ENCODE measurements around the gene SRSF10.

Gene SRSF10

GRCh38 chr1:23953020-23953419 lies 27.1 kb downstream of the SRSF10 start:
- Histone ChIP-seq H3K36me3 (ENCODE audit: control insufficient read depth, insufficient read depth, low read length) (no peaks in the 10 kb centered on the region), H3K9me3 (ENCODE audit: control insufficient read depth, insufficient read depth, low read length) (no peaks in the 10 kb centered on the region), H3K27me3 (ENCODE audit: control insufficient read depth, insufficient read depth, low read length) (no peaks in the 10 kb centered on the region), H3K9ac (ENCODE audit: low read depth, low read length) (no peak overlapping the region), H3K27ac (ENCODE audit: low read depth, low read length) (no peak overlapping the region), H3K4me1 (ENCODE audit: control insufficient read depth, insufficient read depth, low read length) (peaks cover 5% of the 10 kb centered on the region), H3K4me3 (ENCODE audit: low read depth, low read length) (no peak overlapping the region)

- H3K27me3 ChIP-seq (ENCODE audit: control insufficient read depth, insufficient read depth, low read length) = no peaks in the 10 kb centered on the region
- H3K4me3 ChIP-seq (ENCODE audit: low read depth, low read length) = no peak overlapping the region
- H3K36me3 ChIP-seq (ENCODE audit: control insufficient read depth, insufficient read depth, low read length) = no peaks in the 10 kb centered on the region
- no peaks in the 10 kb centered on the region for H3K4me1 ChIP-seq (ENCODE audit: control insufficient read depth, insufficient read depth, low read length)
- H3K9me3 ChIP-seq (ENCODE audit: control insufficient read depth, insufficient read depth, low read length) = 0 out of 2 replicates have a peak, but pooled peaks cover 4% of the 10 kb centered on the region
- H3K27ac ChIP-seq (ENCODE audit: low read depth, low read length) = no peak overlapping the region
- no peak overlapping the region for H3K9ac ChIP-seq (ENCODE audit: low read depth, low read length)
Observed at GRCh38 chr1:23947366-23947765, 32.8 kb downstream of the SRSF10 start.

- peaks cover 8% of the 10 kb centered on the region; the same call in 1 of the 2 replicates for H3K4me1 ChIP-seq (ENCODE audit: control insufficient read depth, insufficient read depth, low read length)
- no peak overlapping the region for H3K4me3 ChIP-seq (ENCODE audit: low read depth, low read length)
- no peaks in the 10 kb centered on the region for H3K9me3 ChIP-seq (ENCODE audit: control insufficient read depth, insufficient read depth, low read length)
- no peaks in the 10 kb centered on the region for H3K36me3 ChIP-seq (ENCODE audit: control insufficient read depth, insufficient read depth, low read length)
- H3K9ac ChIP-seq (ENCODE audit: low read depth, low read length) = no peak overlapping the region
- peak overlapping the region; percentile 46 for H3K27ac ChIP-seq (ENCODE audit: low read depth, low read length)
- H3K27me3 ChIP-seq (ENCODE audit: control insufficient read depth, insufficient read depth, low read length) = no peaks in the 10 kb centered on the region
Observed at GRCh38 chr1:23936481-23937176, 43.5 kb downstream of the SRSF10 start.

- no peaks in the 10 kb centered on the region for H3K27me3 ChIP-seq (ENCODE audit: control insufficient read depth, insufficient read depth, low read length)
- H3K4me1 ChIP-seq (ENCODE audit: control insufficient read depth, insufficient read depth, low read length) = peaks cover 2% of the 10 kb centered on the region; the same call in 1 of the 2 replicates
- no peaks in the 10 kb centered on the region for H3K36me3 ChIP-seq (ENCODE audit: control insufficient read depth, insufficient read depth, low read length)
- H3K4me3 ChIP-seq (ENCODE audit: low read depth, low read length) = no peak overlapping the region
- H3K27ac ChIP-seq (ENCODE audit: low read depth, low read length) = no peak overlapping the region
- H3K9me3 ChIP-seq (ENCODE audit: control insufficient read depth, insufficient read depth, low read length) = no peaks in the 10 kb centered on the region
- H3K9ac ChIP-seq (ENCODE audit: low read depth, low read length) = no peak overlapping the region
Observed at GRCh38 chr1:23931491-23931880, 48.6 kb downstream of the SRSF10 start.

GRCh38 chr1:23930861-23931490 lies 49.2 kb downstream of the SRSF10 start:
- Histone ChIP-seq H3K4me3 (ENCODE audit: low read depth, low read length) (no peak overlapping the region), H3K9me3 (ENCODE audit: control insufficient read depth, insufficient read depth, low read length) (no peaks in the 10 kb centered on the region), H3K27ac (ENCODE audit: low read depth, low read length) (no peak overlapping the region), H3K4me1 (ENCODE audit: control insufficient read depth, insufficient read depth, low read length) (no peaks in the 10 kb centered on the region), H3K36me3 (ENCODE audit: control insufficient read depth, insufficient read depth, low read length) (no peaks in the 10 kb centered on the region), H3K9ac (ENCODE audit: low read depth, low read length) (no peak overlapping the region), H3K27me3 (ENCODE audit: control insufficient read depth, insufficient read depth, low read length) (no peaks in the 10 kb centered on the region)

- H3K27me3 ChIP-seq (ENCODE audit: control insufficient read depth, insufficient read depth, low read length) = no peaks in the 10 kb centered on the region
- H3K4me3 ChIP-seq (ENCODE audit: low read depth, low read length) = no peak overlapping the region
- no peaks in the 10 kb centered on the region for H3K4me1 ChIP-seq (ENCODE audit: control insufficient read depth, insufficient read depth, low read length)
- H3K9me3 ChIP-seq (ENCODE audit: control insufficient read depth, insufficient read depth, low read length) = no peaks in the 10 kb centered on the region
- no peaks in the 10 kb centered on the region for H3K36me3 ChIP-seq (ENCODE audit: control insufficient read depth, insufficient read depth, low read length)
- H3K27ac ChIP-seq (ENCODE audit: low read depth, low read length) = no peak overlapping the region
- H3K9ac ChIP-seq (ENCODE audit: low read depth, low read length) = no peak overlapping the region
Observed at GRCh38 chr1:23930270-23930669, 49.9 kb downstream of the SRSF10 start.

GRCh38 chr1:23928789-23929188 lies 51.3 kb downstream of the SRSF10 start:
- Histone ChIP-seq H3K27me3 (ENCODE audit: control insufficient read depth, insufficient read depth, low read length) (no peaks in the 10 kb centered on the region), H3K36me3 (ENCODE audit: control insufficient read depth, insufficient read depth, low read length) (no peaks in the 10 kb centered on the region), H3K9me3 (ENCODE audit: control insufficient read depth, insufficient read depth, low read length) (no peaks in the 10 kb centered on the region), H3K9ac (ENCODE audit: low read depth, low read length) (no peak overlapping the region), H3K4me1 (ENCODE audit: control insufficient read depth, insufficient read depth, low read length) (no peaks in the 10 kb centered on the region), H3K4me3 (ENCODE audit: low read depth, low read length) (no peak overlapping the region), H3K27ac (ENCODE audit: low read depth, low read length) (no peak overlapping the region)

GRCh38 chr1:23927097-23927496 lies 53.0 kb downstream of the SRSF10 start:
- H3K27ac ChIP-seq (ENCODE audit: low read depth, low read length) = no peak overlapping the region

GRCh38 chr1:23925279-23925678 lies 54.8 kb downstream of the SRSF10 start:
- Histone ChIP-seq H3K4me3 (ENCODE audit: low read depth, low read length) (no peak overlapping the region), H3K4me1 (ENCODE audit: control insufficient read depth, insufficient read depth, low read length) (no peaks in the 10 kb centered on the region), H3K9me3 (ENCODE audit: control insufficient read depth, insufficient read depth, low read length) (no peaks in the 10 kb centered on the region), H3K27ac (ENCODE audit: low read depth, low read length) (no peak overlapping the region), H3K36me3 (ENCODE audit: control insufficient read depth, insufficient read depth, low read length) (no peaks in the 10 kb centered on the region), H3K9ac (ENCODE audit: low read depth, low read length) (no peak overlapping the region), H3K27me3 (ENCODE audit: control insufficient read depth, insufficient read depth, low read length) (no peaks in the 10 kb centered on the region)

More at GRCh38 chr1:23927097-23927496, 53.0 kb downstream of the SRSF10 start:
- no peak overlapping the region for H3K4me3 ChIP-seq (ENCODE audit: low read depth, low read length)
- no peak overlapping the region for H3K9ac ChIP-seq (ENCODE audit: low read depth, low read length)
- no peaks in the 10 kb centered on the region for H3K4me1 ChIP-seq (ENCODE audit: control insufficient read depth, insufficient read depth, low read length)
- H3K36me3 ChIP-seq (ENCODE audit: control insufficient read depth, insufficient read depth, low read length) = no peaks in the 10 kb centered on the region
- no peaks in the 10 kb centered on the region for H3K9me3 ChIP-seq (ENCODE audit: control insufficient read depth, insufficient read depth, low read length)
- no peaks in the 10 kb centered on the region for H3K27me3 ChIP-seq (ENCODE audit: control insufficient read depth, insufficient read depth, low read length)

GRCh38 chr1:23924601-23925000 lies 55.5 kb downstream of the SRSF10 start:
- no peak overlapping the region for H3K27ac ChIP-seq (ENCODE audit: low read depth, low read length)

More at GRCh38 chr1:23924601-23925000, 55.5 kb downstream of the SRSF10 start:
- no peak overlapping the region for H3K9ac ChIP-seq (ENCODE audit: low read depth, low read length)
- H3K27me3 ChIP-seq (ENCODE audit: control insufficient read depth, insufficient read depth, low read length) = no peaks in the 10 kb centered on the region
- H3K9me3 ChIP-seq (ENCODE audit: control insufficient read depth, insufficient read depth, low read length) = no peaks in the 10 kb centered on the region
- no peaks in the 10 kb centered on the region for H3K4me1 ChIP-seq (ENCODE audit: control insufficient read depth, insufficient read depth, low read length)
- no peak overlapping the region for H3K4me3 ChIP-seq (ENCODE audit: low read depth, low read length)
- H3K36me3 ChIP-seq (ENCODE audit: control insufficient read depth, insufficient read depth, low read length) = no peaks in the 10 kb centered on the region
